Fibroblast of pulmonary artery (primary cell): ENCODE results near the gene SLC39A3.

ENCODE experiments used
- DNase-seq: peaks from one replicate; pipeline ENCODE4 v3.0.0-alpha.2; 2010; ENCODE audit warnings: low read depth
- H3K4me3 ChIP-seq: replicated peaks from 2 replicates; pipeline ENCODE4 v1.5.1; 2011; ENCODE audit warnings: low read depth, mild to moderate bottlenecking, control low read depth, low read length, moderate library complexity
- TF ChIP-seq, protein P1 (sequence below): IDR thresholded peaks from 2 replicates; pipeline ENCODE4 v1.5.1; 2011; ENCODE audit warnings: mild to moderate bottlenecking, control low read depth, low read length, inconsistent platforms; ENCODE audit errors: missing control alignments

Gene SLC39A3

GRCh38 chr19:2686360-2686759 is 53.5 kb downstream of the SLC39A3 start:
- DNase-seq = no peak
- TF ChIP-seq, protein P1, sequence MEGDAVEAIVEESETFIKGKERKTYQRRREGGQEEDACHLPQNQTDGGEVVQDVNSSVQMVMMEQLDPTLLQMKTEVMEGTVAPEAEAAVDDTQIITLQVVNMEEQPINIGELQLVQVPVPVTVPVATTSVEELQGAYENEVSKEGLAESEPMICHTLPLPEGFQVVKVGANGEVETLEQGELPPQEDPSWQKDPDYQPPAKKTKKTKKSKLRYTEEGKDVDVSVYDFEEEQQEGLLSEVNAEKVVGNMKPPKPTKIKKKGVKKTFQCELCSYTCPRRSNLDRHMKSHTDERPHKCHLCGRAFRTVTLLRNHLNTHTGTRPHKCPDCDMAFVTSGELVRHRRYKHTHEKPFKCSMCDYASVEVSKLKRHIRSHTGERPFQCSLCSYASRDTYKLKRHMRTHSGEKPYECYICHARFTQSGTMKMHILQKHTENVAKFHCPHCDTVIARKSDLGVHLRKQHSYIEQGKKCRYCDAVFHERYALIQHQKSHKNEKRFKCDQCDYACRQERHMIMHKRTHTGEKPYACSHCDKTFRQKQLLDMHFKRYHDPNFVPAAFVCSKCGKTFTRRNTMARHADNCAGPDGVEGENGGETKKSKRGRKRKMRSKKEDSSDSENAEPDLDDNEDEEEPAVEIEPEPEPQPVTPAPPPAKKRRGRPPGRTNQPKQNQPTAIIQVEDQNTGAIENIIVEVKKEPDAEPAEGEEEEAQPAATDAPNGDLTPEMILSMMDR = no peak
- H3K4me3 ChIP-seq = no peak overlapping the region

- DNase-seq = no peak
- H3K4me3 ChIP-seq = no peak overlapping the region
- TF ChIP-seq, protein P1 = no peak
These were observed 54.6 kb downstream of the SLC39A3 start for GRCh38 chr19:2685204-2685704.

DNA sequence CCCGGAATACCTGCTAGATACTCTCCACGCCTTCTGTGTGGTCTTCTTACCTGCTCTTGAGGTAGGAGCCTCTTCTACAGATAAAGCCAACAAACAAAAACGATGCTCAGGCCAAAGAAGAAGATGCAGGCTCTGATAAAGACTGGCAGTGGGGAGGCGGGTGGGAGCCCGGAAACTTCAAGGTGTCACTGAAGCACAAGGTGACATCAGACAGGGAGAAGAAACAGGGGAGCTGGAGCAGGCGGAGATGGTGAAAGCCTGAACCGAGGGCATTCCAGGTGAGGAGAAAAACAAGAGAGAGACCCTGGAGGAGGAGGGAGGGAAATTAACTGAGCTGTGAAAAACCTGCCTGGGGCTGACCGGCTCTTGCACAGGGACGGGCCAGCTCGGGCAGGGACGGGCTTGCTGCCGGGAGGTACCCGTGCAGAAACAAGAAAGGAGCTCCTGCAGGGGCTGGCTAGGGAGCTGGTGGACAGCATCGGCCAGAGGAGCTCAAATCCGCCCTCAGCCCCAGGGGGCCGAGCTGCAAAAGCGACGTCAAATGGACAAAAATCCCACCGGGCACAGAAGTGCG is 56.3 kb downstream of the SLC39A3 start:
- H3K4me3 ChIP-seq = no peak overlapping the region
- no peak for DNase-seq
- TF ChIP-seq, protein P1 = no peak
